Measurements from ENCODE around the gene ZNF438. TPM values are rescaled to one million over a fixed set of nuclear protein-coding genes. Genes with fewer than 3 reads are reported as not detected.

ZNF438 gene
- total and polyA plus RNA-seq, 7 donors, result 3.9 to 18.9 (median 11.9) TPM

DNA sequence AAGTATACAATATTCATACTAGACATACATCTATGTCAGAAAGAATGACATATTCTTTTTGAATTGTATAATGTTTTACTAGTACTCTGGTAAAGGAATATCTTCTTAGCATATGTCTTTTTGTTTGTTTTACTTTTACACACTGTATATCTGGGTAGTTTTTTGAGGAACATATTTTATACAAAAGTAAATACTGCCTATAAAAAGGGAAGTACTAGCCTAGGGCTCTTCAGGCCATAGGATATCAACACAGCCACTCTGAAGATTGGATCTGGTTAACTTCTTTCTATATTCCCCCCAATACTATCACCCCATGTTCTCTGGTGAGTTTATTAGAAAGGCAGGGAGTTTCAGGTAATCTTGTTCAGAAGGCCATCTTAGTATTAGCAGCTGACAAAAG lies 134.6 kb downstream of the ZNF438 start:
- intact Hi-C loops (cut with DNase I), result no loop called here

DNA sequence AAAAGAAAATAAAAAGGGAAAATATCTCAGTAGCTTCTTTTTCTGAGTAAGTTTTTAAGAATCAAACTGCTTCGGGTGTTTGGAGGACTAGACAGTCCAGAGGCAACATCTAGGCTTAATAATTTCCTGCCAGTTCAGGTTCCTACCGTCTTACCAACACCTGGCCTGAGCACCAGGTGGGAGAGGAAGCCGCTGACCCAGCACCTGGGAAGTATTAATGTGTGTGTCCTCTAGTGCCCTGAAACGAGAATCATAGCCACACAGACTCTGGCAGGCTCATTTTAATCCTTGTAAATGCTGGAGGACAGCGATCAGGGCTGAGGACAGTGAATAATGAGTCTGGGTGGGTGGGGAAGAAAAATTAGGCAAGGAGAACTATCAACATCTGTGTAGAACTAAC lies 137.4 kb downstream of the ZNF438 start:
- no peak for DNase-seq
- Histone ChIP-seq H3K4me3 (no peak overlapping the region), H3K27me3 (no peaks in the 10 kb centered on the region), H3K4me1 (no peaks in the 10 kb centered on the region), H3K9me3 (no peaks in the 10 kb centered on the region), H3K36me3 (no peaks in the 10 kb centered on the region), H3K27ac (no peak overlapping the region)
- intact Hi-C loops (cut with DNase I), result no loop called here
- no peak for TF ChIP-seq POLR2AphosphoS5 (IDR thresholded peaks at IDR 0.05)
- TF ChIP-seq, protein P1, sequence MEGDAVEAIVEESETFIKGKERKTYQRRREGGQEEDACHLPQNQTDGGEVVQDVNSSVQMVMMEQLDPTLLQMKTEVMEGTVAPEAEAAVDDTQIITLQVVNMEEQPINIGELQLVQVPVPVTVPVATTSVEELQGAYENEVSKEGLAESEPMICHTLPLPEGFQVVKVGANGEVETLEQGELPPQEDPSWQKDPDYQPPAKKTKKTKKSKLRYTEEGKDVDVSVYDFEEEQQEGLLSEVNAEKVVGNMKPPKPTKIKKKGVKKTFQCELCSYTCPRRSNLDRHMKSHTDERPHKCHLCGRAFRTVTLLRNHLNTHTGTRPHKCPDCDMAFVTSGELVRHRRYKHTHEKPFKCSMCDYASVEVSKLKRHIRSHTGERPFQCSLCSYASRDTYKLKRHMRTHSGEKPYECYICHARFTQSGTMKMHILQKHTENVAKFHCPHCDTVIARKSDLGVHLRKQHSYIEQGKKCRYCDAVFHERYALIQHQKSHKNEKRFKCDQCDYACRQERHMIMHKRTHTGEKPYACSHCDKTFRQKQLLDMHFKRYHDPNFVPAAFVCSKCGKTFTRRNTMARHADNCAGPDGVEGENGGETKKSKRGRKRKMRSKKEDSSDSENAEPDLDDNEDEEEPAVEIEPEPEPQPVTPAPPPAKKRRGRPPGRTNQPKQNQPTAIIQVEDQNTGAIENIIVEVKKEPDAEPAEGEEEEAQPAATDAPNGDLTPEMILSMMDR (IDR thresholded peaks at IDR 0.05), result no peak
- no peak for TF ChIP-seq EP300 (IDR thresholded peaks at IDR 0.05)
- no peak for TF ChIP-seq POLR2A (IDR thresholded peaks at IDR 0.05)
- 84% methylated on average over 5 of the region's 5 CpGs for WGBS, 2 donors

More for the DNA sequence above, 134.6 kb downstream of the ZNF438 start:
- no peaks in the 10 kb centered on the region for H3K27me3 ChIP-seq
- peaks cover 0 to 10% (median 3%) of the 10 kb centered on the region in 4 donors for H3K36me3 ChIP-seq
- TF ChIP-seq POLR2A (IDR thresholded peaks at IDR 0.05) (no peak), POLR2AphosphoS5 (IDR thresholded peaks at IDR 0.05) (no peak), EP300 (IDR thresholded peaks at IDR 0.05) (no peak)
- TF ChIP-seq, protein P1 (IDR thresholded peaks at IDR 0.05), result no peak
- no peaks in the 10 kb centered on the region for H3K9me3 ChIP-seq
- no peaks in the 10 kb centered on the region for H3K4me1 ChIP-seq
- no peak for DNase-seq
- no peak overlapping the region for H3K27ac ChIP-seq
- H3K4me3 ChIP-seq, result no peak overlapping the region

DNA sequence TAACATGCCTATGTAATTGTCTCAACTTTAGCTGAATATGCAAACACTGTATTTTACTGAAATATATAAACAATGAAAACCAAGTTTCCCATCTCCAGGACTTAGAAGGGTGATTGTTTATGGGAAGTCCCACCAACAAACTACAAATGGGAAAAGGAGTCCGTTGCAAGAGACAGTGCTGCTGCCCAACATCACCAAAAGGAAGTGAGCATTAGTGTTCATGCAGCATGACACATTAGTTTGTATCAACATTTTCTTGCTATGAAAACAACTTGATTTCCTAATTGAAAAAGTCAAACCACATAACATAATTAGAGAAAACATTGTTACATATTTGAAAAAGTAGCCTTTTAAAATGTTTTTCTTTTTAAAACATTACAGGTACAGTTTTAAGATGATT lies 138.5 kb downstream of the ZNF438 start:
- intact Hi-C loops (cut with DNase I), result no loop called here
- Histone ChIP-seq H3K27ac (no peak overlapping the region), H3K4me3 (no peak overlapping the region), H3K36me3 (no peaks in the 10 kb centered on the region), H3K9me3 (no peaks in the 10 kb centered on the region), H3K27me3 (no peaks in the 10 kb centered on the region), H3K4me1 (no peaks in the 10 kb centered on the region)
- 61 to 79% methylated on average over 1 of the region's 1 CpG for WGBS, 2 donors
- TF ChIP-seq, protein P1 (IDR thresholded peaks at IDR 0.05), result no peak
- no peak for TF ChIP-seq POLR2AphosphoS5 (IDR thresholded peaks at IDR 0.05)
- no peak for TF ChIP-seq EP300 (IDR thresholded peaks at IDR 0.05)
- no peak for TF ChIP-seq POLR2A (IDR thresholded peaks at IDR 0.05)
- no peak for DNase-seq

DNA sequence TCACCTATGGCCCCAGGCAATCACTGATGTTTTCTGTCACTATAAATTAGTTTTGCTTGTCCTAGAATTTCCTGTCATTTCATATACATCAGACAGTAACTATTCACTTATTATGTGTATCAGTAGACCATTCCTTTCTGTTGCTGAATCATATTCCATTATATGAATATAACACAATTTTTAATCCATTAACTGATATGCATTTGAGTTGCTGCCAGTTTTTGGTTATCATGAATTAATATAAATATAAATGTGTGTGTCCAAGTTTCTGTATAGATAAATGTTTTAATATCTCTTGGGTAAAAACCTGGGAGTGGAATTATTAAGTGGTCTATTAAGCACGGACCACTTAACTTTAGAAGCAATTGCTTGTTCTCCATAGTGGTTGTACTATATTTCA lies 143.8 kb downstream of the ZNF438 start:
- Histone ChIP-seq H3K27ac (no peak overlapping the region), H3K4me3 (no peak overlapping the region), H3K4me1 (no peaks in the 10 kb centered on the region), H3K9me3 (no peaks in the 10 kb centered on the region), H3K27me3 (no peaks in the 10 kb centered on the region), H3K36me3 (no peaks in the 10 kb centered on the region)
- no peak for DNase-seq
- TF ChIP-seq, protein P1 (IDR thresholded peaks at IDR 0.05), result no peak
- TF ChIP-seq EP300 (IDR thresholded peaks at IDR 0.05) (no peak), POLR2AphosphoS5 (IDR thresholded peaks at IDR 0.05) (no peak), POLR2A (IDR thresholded peaks at IDR 0.05) (no peak)
- intact Hi-C loops (cut with DNase I), result no loop called here
- WGBS, 2 donors, result 95 to 98% methylated on average over 1 of the region's 1 CpG

DNA sequence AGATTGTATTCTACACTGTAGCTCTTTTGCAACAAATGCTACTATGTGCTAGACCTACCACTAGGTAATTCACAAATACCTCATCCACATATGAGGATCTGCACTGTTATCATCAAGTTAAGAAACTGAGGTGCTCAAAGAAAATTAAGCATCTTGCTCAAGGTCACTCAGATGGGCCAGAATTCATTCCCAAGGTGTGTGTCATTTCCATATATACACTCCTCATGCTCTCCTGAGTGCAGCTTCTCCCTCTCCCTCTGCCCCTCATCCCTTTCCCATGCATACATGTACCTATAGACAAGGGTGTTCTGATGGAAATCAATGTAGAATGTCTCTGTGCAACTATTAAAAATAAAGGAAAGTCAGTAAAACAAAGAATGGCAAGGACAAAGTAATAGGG lies 146.2 kb downstream of the ZNF438 start:
- H3K27me3 ChIP-seq, result no peaks in the 10 kb centered on the region
- DNase-seq, result no peak
- H3K4me3 ChIP-seq, result no peak overlapping the region
- no peak overlapping the region for H3K27ac ChIP-seq
- intact Hi-C loops (cut with DNase I), result no loop called here
- H3K9me3 ChIP-seq, result no peaks in the 10 kb centered on the region
- no peaks in the 10 kb centered on the region for H3K36me3 ChIP-seq
- H3K4me1 ChIP-seq, result peaks cover 0 to 4% (median 0%) of the 10 kb centered on the region in 4 donors
- TF ChIP-seq POLR2A (IDR thresholded peaks at IDR 0.05) (no peak), POLR2AphosphoS5 (IDR thresholded peaks at IDR 0.05) (no peak), EP300 (IDR thresholded peaks at IDR 0.05) (no peak)
- TF ChIP-seq, protein P1 (IDR thresholded peaks at IDR 0.05), result no peak

Measured in sigmoid colon (tissue), 7 donors.